ENCODE data around the gene DPEP3. TPM values are rescaled to one million over a fixed set of nuclear protein-coding genes. Genes with fewer than 3 reads are reported as not detected.
"Not testable (repeated sequence)": the region's sequence is repeated elsewhere in the genome, so short reads cannot be mapped to it uniquely, and the experiment has no call there.

DPEP3 gene
- total RNA-seq, 1 donor from 2014 or later = not detected

- H3K36me3 ChIP-seq (ENCODE audit: control insufficient read depth, insufficient read depth, low read length) = peaks cover 32% of the 10 kb centered on the region
- TF ChIP-seq CTCF (IDR thresholded peaks at IDR 0.05; ENCODE audit: insufficient read depth, low read length, severe bottlenecking) = peak; percentile 85
- H3K27me3 ChIP-seq (ENCODE audit: control insufficient read depth, insufficient read depth, low read length) = no peaks in the 10 kb centered on the region
- FAIRE-seq = peak; percentile 47
- peak; percentile 21 for DNase-seq (ENCODE audit: low read depth)
- no peak overlapping the region for H3K4me3 ChIP-seq (ENCODE audit: low read depth, low read length)
Observed at GRCh38 chr16:67942200-67942509, 38.1 kb downstream of the DPEP3 start.

- no peak for TF ChIP-seq CTCF (IDR thresholded peaks at IDR 0.05; ENCODE audit: insufficient read depth, low read length, severe bottlenecking)
- no peak overlapping the region for H3K4me3 ChIP-seq (ENCODE audit: low read depth, low read length)
- H3K27me3 ChIP-seq (ENCODE audit: control insufficient read depth, insufficient read depth, low read length) = no peaks in the 10 kb centered on the region
- FAIRE-seq = no peak
- peaks cover 27% of the 10 kb centered on the region for H3K36me3 ChIP-seq (ENCODE audit: control insufficient read depth, insufficient read depth, low read length)
- no peak for DNase-seq (ENCODE audit: low read depth)
Observed at GRCh38 chr16:67941469-67942199, 38.7 kb downstream of the DPEP3 start.

- FAIRE-seq = no peak
- Histone ChIP-seq H3K27me3 (ENCODE audit: control insufficient read depth, insufficient read depth, low read length) (no peaks in the 10 kb centered on the region), H3K36me3 (ENCODE audit: control insufficient read depth, insufficient read depth, low read length) (peaks cover 18% of the 10 kb centered on the region), H3K4me3 (ENCODE audit: low read depth, low read length) (no peak overlapping the region)
- TF ChIP-seq CTCF (IDR thresholded peaks at IDR 0.05; ENCODE audit: insufficient read depth, low read length, severe bottlenecking) = no peak
- no peak for DNase-seq (ENCODE audit: low read depth)
Observed at GRCh38 chr16:67940446-67941089, 39.7 kb downstream of the DPEP3 start.

- no peak overlapping the region for H3K4me3 ChIP-seq (ENCODE audit: low read depth, low read length)
- no peak for DNase-seq (ENCODE audit: low read depth)
- FAIRE-seq = no peak
- no peaks in the 10 kb centered on the region for H3K27me3 ChIP-seq (ENCODE audit: control insufficient read depth, insufficient read depth, low read length)
- TF ChIP-seq CTCF (IDR thresholded peaks at IDR 0.05; ENCODE audit: insufficient read depth, low read length, severe bottlenecking) = no peak
- peaks cover 14% of the 10 kb centered on the region for H3K36me3 ChIP-seq (ENCODE audit: control insufficient read depth, insufficient read depth, low read length)
Observed at GRCh38 chr16:67939507-67940445, 40.5 kb downstream of the DPEP3 start.

GRCh38 chr16:67937713-67938112, 42.6 kb downstream of the DPEP3 start:
- peaks cover 11% of the 10 kb centered on the region for H3K36me3 ChIP-seq (ENCODE audit: control insufficient read depth, insufficient read depth, low read length)
- not testable (repeated sequence) for DNase-seq (ENCODE audit: low read depth); H3K27me3 ChIP-seq (ENCODE audit: control insufficient read depth, insufficient read depth, low read length); H3K4me3 ChIP-seq (ENCODE audit: low read depth, low read length); FAIRE-seq
